A549 treated with CORT108297 at 1 μM for 4 hours (cell line): ENCODE results near the gene MRPS11. TPM values are rescaled to one million over a fixed set of nuclear protein-coding genes. Genes with fewer than 3 reads are reported as not detected.

Experiments
- total RNA-seq: library from RNA; stranded (reverse); fragments of 200-300 nt; extraction: Qiagen RNA extraction; gene quantifications from 5 replicates; pipeline ENCODE4 v1.2.3, GENCODE V29; 2022

MRPS11 gene
- 105 to 130 TPM (median 121 TPM) in 5 replicates for total RNA-seq

DNA sequence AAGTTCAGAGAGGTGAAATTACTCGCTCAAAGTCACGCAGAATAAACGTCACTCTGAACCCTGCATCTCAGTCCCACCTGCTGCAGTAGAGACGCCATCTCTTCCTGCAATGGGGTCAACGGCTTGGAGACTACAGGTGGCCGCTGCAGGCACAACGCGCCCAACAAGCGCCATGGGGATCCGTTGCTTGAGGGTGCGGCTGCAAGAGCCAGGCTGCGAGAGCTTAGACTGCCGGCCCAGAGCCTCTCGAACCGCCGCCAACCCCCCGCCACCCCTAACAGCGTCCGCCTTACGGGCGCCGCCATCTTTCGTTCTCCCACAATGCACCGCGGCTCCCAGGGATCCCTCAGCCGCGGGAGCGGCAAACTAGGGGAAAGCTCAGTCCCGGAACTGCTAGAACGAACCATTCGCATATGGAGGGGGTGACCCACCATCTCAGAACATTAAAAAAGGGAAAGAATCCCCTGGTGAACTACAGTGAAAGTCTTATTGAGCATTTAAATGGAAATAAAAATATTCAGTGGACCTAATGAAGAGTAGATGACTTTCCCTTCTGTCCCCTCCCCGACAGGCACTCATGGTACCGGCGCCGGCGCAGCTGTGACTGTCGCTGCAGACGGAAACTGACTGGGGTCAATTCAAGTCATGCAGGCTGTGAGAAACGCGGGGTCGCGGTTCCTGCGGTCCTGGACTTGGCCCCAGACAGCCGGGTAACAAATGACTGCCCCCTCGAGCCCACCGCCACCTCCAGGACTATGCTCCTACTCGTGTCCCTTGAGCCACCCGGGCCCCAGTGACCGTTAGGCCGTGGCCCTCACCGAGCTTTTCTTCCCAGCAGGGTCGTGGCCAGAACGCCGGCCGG, at the start of gene MRPS11, which contains the start of gene MRPL46:
MRPS11 (plus strand) TSS at position 636 of the 862 bp plus-strand sequence; CDS start at position 646, 10 bp downstream.
MRPL46 (minus strand) TSS at position 316 of the 862 bp plus-strand sequence; CDS start at position 305, 11 bp downstream.

Other genes starting within 250 kb of the MRPS11 start
- 17.6 to 23.0 TPM (median 21.1 TPM) in 5 replicates for gene NTRK3, start 211.0 kb upstream of the MRPS11 start, total RNA-seq
- gene MRPL46, start 320 bp upstream of the MRPS11 start, total RNA-seq, result 53.6 to 62.1 TPM (median 60.0 TPM) in 5 replicates
- 5.3 to 6.4 TPM (median 5.7 TPM) in 5 replicates for gene DET1, start 79.0 kb downstream of the MRPS11 start, total RNA-seq
- 72.0 to 99.0 TPM (median 83.3 TPM) in 5 replicates for gene AEN, start 153.6 kb downstream of the MRPS11 start, total RNA-seq
- 36.7 to 46.2 TPM (median 40.1 TPM) in 5 replicates for gene ISG20, start 171.3 kb downstream of the MRPS11 start, total RNA-seq